Central memory CD8-positive, alpha-beta T cell (primary cell): Measurements from ENCODE around the gene GPR156.
"Not testable (repeated sequence)": the region's sequence is repeated elsewhere in the genome, so short reads cannot be mapped to it uniquely, and the experiment has no call there.

ENCODE experiments used
- ATAC-seq: fragments of 150-1000 bp; cut with Tn5 transposase; replicated peaks from 2 replicates; pipeline ENCODE4 v1.10.0; 2022; ENCODE audit warnings: mild to moderate bottlenecking, moderate FRiP score, moderate number of reproducible peaks; ENCODE audit not compliant: poor library complexity, severe bottlenecking; ENCODE audit errors: extremely low read depth
- DNase-seq, 2 donors: peaks; one replicate each; pipeline ENCODE4 v3.0.0; 2021; ENCODE audit warnings: low spot score in 2 of 2
- H3K27ac Mint-ChIP-seq: one replicate; pipeline ENCODE4 v1.8.0; 2022; ENCODE audit warnings: low read depth, mild to moderate bottlenecking, moderate library complexity, mixed read lengths
- H3K27me3 Mint-ChIP-seq: one replicate; pipeline ENCODE4 v1.8.0; 2022; ENCODE audit warnings: mixed read lengths
- H3K36me3 Mint-ChIP-seq: one replicate; pipeline ENCODE4 v1.8.0; 2022; ENCODE audit warnings: mild to moderate bottlenecking, moderate library complexity, mixed read lengths; ENCODE audit not compliant: insufficient read depth
- H3K4me1 Mint-ChIP-seq: one replicate; pipeline ENCODE4 v1.8.0; 2022; ENCODE audit warnings: mixed read lengths
- H3K4me3 Mint-ChIP-seq: one replicate; pipeline ENCODE4 v1.8.0; 2022; ENCODE audit warnings: mild to moderate bottlenecking, moderate library complexity, mixed read lengths
- H3K9me3 Mint-ChIP-seq: one replicate; pipeline ENCODE4 v1.8.0; 2022; ENCODE audit warnings: mixed read lengths

Gene GPR156

GRCh38 chr3:120263792-120264191 is 21.2 kb downstream of the GPR156 start:
- ATAC-seq (no peak), DNase-seq (no peak)
- H3K9me3 Mint-ChIP-seq, result no peaks in the 10 kb centered on the region
- no peak overlapping the region for H3K27ac Mint-ChIP-seq
- H3K4me3 Mint-ChIP-seq, result no peak overlapping the region
- H3K4me1 Mint-ChIP-seq, result no peaks in the 10 kb centered on the region
- H3K36me3 Mint-ChIP-seq, result peaks cover 2% of the 10 kb centered on the region
- peaks cover 26% of the 10 kb centered on the region for H3K27me3 Mint-ChIP-seq

DNA sequence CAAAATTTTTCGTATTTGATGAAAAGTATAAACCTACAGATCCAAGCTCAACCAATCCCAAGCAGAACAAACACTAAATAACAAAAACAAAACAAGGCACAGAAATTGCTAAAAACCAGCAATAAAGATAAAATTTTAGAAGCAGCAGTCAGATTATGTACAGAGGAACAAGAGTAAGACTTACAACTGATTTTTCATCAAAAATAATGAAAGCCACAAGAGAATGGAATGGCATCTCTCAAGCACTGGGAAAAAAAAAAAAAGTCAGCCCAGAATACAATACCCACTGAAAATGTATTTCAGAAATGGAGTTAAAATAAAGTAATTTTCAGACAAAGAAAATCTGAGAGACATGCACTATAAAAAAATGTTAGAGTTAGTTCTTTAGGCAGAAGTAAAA is 27.0 kb downstream of the GPR156 start:
- peaks cover 5% of the 10 kb centered on the region for H3K9me3 Mint-ChIP-seq
- no peak for DNase-seq
- H3K4me3 Mint-ChIP-seq, result no peak overlapping the region
- H3K27ac Mint-ChIP-seq, result no peak overlapping the region
- peaks cover 24% of the 10 kb centered on the region for H3K27me3 Mint-ChIP-seq
- H3K4me1 Mint-ChIP-seq, result no peaks in the 10 kb centered on the region
- peaks cover 5% of the 10 kb centered on the region for H3K36me3 Mint-ChIP-seq
- ATAC-seq, result no peak

DNA sequence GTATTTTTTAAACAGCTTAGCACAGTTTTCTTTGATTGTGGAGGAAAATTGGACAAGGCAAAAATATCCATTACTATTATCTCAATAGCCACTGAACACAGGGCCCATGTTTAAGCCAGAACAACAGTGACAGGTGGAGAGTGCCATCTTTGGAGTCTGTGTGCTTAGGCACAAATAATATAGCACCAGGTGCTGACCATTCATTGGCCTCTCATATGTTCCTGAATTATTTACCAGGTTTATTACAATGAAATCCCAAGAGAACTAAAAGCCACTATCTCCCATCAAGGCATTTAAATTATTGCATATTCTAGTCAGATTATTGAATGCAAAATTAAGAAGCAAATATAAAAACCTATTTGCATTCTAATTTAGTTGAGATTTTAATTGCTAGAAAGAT is 39.6 kb downstream of the GPR156 start:
- ATAC-seq, result no peak
- H3K27ac Mint-ChIP-seq, result no peak overlapping the region
- H3K9me3 Mint-ChIP-seq, result no peaks in the 10 kb centered on the region

DNA sequence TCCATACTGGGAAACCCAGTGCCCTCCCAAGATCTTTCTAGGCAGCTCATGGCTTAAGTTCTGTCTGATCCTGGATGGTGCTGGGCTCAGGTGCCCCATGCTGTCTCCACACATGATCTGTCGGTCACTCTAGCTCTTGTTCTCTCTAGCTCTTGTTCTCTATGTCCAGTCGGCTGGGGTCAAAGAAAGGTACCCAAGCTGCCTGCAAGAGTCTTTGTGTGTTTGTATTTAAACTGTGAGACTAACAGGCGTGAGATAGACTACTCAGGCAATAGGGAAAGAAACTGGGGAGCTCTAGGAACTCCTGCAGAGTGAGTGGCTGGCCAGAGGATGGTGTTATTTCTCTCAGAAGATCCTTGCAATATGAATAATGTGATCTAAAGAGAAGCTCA is 40.2 kb downstream of the GPR156 start:
- no peaks in the 10 kb centered on the region for H3K4me1 Mint-ChIP-seq
- no peak for DNase-seq
- no peak for ATAC-seq
- no peaks in the 10 kb centered on the region for H3K9me3 Mint-ChIP-seq
- H3K4me3 Mint-ChIP-seq, result no peak overlapping the region
- peaks cover 44% of the 10 kb centered on the region for H3K27me3 Mint-ChIP-seq
- peaks cover 2% of the 10 kb centered on the region for H3K36me3 Mint-ChIP-seq
- no peak overlapping the region for H3K27ac Mint-ChIP-seq

More for the DNA sequence above, 39.6 kb downstream of the GPR156 start:
- peaks cover 43% of the 10 kb centered on the region for H3K27me3 Mint-ChIP-seq
- H3K36me3 Mint-ChIP-seq, result peaks cover 2% of the 10 kb centered on the region
- H3K4me1 Mint-ChIP-seq, result no peaks in the 10 kb centered on the region
- no peak overlapping the region for H3K4me3 Mint-ChIP-seq
- DNase-seq, result no peak

GRCh38 chr3:120239644-120240043 is 45.4 kb downstream of the GPR156 start:
- DNase-seq (no peak), ATAC-seq (no peak)
- peaks cover 95% of the 10 kb centered on the region for H3K27me3 Mint-ChIP-seq
- H3K9me3 Mint-ChIP-seq, result no peaks in the 10 kb centered on the region
- peaks cover 2% of the 10 kb centered on the region for H3K36me3 Mint-ChIP-seq
- no peak overlapping the region for H3K27ac Mint-ChIP-seq
- no peak overlapping the region for H3K4me3 Mint-ChIP-seq
- no peaks in the 10 kb centered on the region for H3K4me1 Mint-ChIP-seq

DNA sequence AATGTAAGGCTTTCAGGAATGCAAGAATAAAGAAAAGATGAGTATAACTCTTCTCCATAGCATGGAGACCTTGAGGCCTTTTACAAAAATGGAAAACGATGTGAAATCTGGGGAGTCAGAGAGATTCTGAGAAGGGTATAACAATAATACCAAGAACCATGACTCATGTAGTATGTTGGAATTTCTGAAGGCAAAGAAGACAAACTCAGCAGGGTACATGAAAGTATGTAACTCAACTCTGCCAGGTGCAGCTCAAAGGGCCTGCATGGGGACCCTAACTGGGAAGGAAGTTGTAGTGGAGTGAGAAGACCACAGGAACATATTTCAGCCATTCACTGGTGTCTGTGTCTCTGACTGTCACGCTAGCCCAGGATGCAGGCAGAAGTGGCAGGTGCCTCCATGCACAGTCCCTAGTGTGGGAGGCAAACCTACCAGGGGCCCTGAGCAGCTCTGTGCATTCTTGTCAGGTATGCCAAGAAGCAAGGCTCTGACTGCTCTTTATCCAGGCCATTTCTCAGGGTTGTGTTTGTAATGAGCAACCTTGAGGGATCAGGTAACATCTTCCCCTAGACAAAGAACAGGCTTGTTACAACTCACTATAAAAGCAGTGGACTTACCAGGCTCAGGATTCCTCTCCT is 57.2 kb downstream of the GPR156 start:
- Mint-ChIP-seq H3K4me3 (no peak overlapping the region), H3K27ac (no peak overlapping the region), H3K9me3 (no peaks in the 10 kb centered on the region), H3K36me3 (no peaks in the 10 kb centered on the region), H3K4me1 (no peaks in the 10 kb centered on the region), H3K27me3 (peaks cover 16% of the 10 kb centered on the region)
- DNase-seq (no peak), ATAC-seq (no peak)

- Mint-ChIP-seq H3K4me1 (no peaks in the 10 kb centered on the region), H3K9me3 (no peaks in the 10 kb centered on the region), H3K27me3 (peaks cover 16% of the 10 kb centered on the region), H3K27ac (no peak overlapping the region), H3K36me3 (no peaks in the 10 kb centered on the region), H3K4me3 (no peak overlapping the region)
- ATAC-seq, result no peak
- no peak for DNase-seq
These were observed 60.8 kb downstream of the GPR156 start for GRCh38 chr3:120224237-120224636.

GRCh38 chr3:120218981-120219380 is 66.0 kb downstream of the GPR156 start:
- H3K4me3 Mint-ChIP-seq, result no peak overlapping the region
- H3K36me3 Mint-ChIP-seq, result no peaks in the 10 kb centered on the region
- no peaks in the 10 kb centered on the region for H3K9me3 Mint-ChIP-seq
- DNase-seq, result no peak
- ATAC-seq, result no peak
- peaks cover 4% of the 10 kb centered on the region for H3K27me3 Mint-ChIP-seq
- H3K27ac Mint-ChIP-seq, result no peak overlapping the region
- no peaks in the 10 kb centered on the region for H3K4me1 Mint-ChIP-seq

DNA sequence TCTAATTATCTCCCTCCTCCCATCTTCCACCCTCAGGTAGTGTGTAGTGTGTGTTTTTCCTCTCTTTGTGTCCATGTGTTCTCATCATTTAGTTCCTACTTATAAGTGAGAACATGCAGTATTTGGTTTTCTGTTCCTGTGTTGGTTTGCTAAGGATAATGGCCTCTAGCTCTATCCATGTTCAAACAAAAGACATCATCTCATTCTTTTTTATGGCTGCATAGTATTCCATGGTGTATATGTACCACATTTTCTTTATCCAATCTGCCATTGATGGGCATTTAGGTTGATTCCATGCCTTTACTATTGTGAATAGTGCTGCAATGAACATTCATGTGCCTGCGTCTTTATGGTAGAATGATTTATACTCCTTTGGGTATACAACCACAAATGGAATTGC is 68.4 kb downstream of the GPR156 start:
- not testable (repeated sequence) for H3K27ac Mint-ChIP-seq, ATAC-seq, H3K4me3 Mint-ChIP-seq, H3K36me3 Mint-ChIP-seq, H3K9me3 Mint-ChIP-seq, DNase-seq, H3K4me1 Mint-ChIP-seq
- peaks cover 11% of the 10 kb centered on the region for H3K27me3 Mint-ChIP-seq

DNA sequence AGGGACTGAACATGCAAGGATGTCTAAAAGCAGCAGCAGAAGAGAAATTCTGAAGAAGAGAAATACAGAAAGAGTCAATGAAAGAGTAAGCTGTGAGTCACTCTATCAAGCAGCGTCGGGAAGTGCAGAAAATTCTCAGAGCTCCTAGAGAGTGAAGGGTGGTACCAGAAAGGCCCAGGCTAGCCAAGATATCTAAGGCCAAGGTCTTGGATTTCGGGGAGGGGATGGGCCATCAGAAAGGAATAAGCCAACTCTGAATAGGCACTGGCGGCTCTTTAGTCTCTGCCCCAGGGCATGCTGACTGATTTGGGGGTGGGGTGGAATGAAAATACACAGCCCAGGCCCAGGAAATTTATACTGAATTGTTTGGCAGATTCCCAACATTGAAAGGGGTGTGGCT is 70.8 kb downstream of the GPR156 start:
- H3K27me3 Mint-ChIP-seq, result peaks cover 35% of the 10 kb centered on the region
- no peaks in the 10 kb centered on the region for H3K9me3 Mint-ChIP-seq
- no peak overlapping the region for H3K4me3 Mint-ChIP-seq
- no peaks in the 10 kb centered on the region for H3K36me3 Mint-ChIP-seq
- no peak for DNase-seq
- ATAC-seq, result no peak
- H3K4me1 Mint-ChIP-seq, result no peaks in the 10 kb centered on the region
- no peak overlapping the region for H3K27ac Mint-ChIP-seq

- ATAC-seq (no peak), DNase-seq (no peak)
- Mint-ChIP-seq H3K4me3 (no peak overlapping the region), H3K36me3 (no peaks in the 10 kb centered on the region), H3K4me1 (no peaks in the 10 kb centered on the region), H3K27ac (no peak overlapping the region), H3K27me3 (peaks cover 38% of the 10 kb centered on the region), H3K9me3 (no peaks in the 10 kb centered on the region)
These were observed 72.5 kb downstream of the GPR156 start for GRCh38 chr3:120212505-120212904.

GRCh38 chr3:120209425-120209824 is 75.6 kb downstream of the GPR156 start:
- H3K27ac Mint-ChIP-seq, result no peak overlapping the region
- no peaks in the 10 kb centered on the region for H3K36me3 Mint-ChIP-seq
- DNase-seq, result no peak
- no peaks in the 10 kb centered on the region for H3K9me3 Mint-ChIP-seq
- ATAC-seq, result no peak
- H3K4me3 Mint-ChIP-seq, result no peak overlapping the region
- no peaks in the 10 kb centered on the region for H3K4me1 Mint-ChIP-seq
- H3K27me3 Mint-ChIP-seq, result peaks cover 38% of the 10 kb centered on the region

DNA sequence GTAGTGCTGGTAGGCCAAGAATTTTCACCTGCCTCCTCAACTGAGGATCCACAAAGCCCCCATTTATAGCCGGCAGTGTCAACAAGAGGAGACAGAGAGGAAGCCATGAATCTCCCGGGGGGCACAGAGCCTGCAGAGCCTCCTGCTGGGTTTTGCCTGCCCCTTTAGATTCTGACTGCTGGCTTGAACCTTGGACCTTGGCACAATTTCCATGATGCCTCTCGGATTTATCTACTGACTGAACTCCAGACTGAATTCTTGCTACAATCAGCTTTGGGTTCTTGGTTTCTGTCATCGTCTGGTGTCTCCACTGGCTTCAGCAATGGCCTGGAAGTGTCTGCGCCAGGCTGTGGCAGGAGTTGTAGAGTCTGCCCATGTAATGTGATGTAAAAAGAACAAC is 80.7 kb downstream of the GPR156 start:
- peaks cover 4% of the 10 kb centered on the region for H3K27me3 Mint-ChIP-seq
- DNase-seq, result no peak
- H3K9me3 Mint-ChIP-seq, result no peaks in the 10 kb centered on the region
- no peaks in the 10 kb centered on the region for H3K36me3 Mint-ChIP-seq
- H3K4me3 Mint-ChIP-seq, result no peak overlapping the region
- no peak for ATAC-seq
- no peak overlapping the region for H3K27ac Mint-ChIP-seq
- H3K4me1 Mint-ChIP-seq, result no peaks in the 10 kb centered on the region

DNA sequence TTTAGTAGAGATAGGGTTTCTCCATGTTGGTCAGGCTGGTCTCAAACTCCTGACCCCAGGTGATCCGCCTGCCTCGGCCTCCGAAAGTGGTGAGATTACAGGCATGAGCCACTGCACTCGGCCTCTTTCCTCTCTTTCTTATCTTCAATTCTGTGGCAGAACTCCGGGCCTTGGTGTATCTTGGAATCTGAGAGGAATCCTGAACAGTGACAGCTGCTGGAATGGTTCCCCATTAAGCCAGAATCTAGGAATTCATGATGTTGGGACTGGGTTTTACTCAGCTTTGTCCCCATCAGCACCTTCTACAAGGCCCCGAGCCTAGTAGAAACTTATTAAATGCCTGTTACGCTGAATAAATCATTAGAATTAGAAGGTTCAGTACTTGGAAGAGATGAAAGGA is 81.4 kb downstream of the GPR156 start:
- H3K27ac Mint-ChIP-seq, result no peak overlapping the region

More for the DNA sequence above, 81.4 kb downstream of the GPR156 start:
- no peaks in the 10 kb centered on the region for H3K36me3 Mint-ChIP-seq
- no peaks in the 10 kb centered on the region for H3K9me3 Mint-ChIP-seq
- H3K27me3 Mint-ChIP-seq, result no peaks in the 10 kb centered on the region
- H3K4me3 Mint-ChIP-seq, result no peak overlapping the region
- no peak for ATAC-seq
- H3K4me1 Mint-ChIP-seq, result no peaks in the 10 kb centered on the region
- no peak for DNase-seq
